Activated T-cell treated with anti-CD3 and anti-CD28 coated beads, Interleukin-2, amount 50 U/mL, for 24 hours (primary cell): ENCODE measurements around the gene RACK1.
A peak's percentile ranks its signal among the peaks of the same experiment; 100 is the strongest.

ENCODE experiments used
- DNase-seq: peaks from one replicate; pipeline ENCODE4 v3.0.0-alpha.2; 2020
- H3K27ac Mint-ChIP-seq: 2 replicates; pipeline ENCODE4 v1.8.0; 2020; ENCODE audit warnings: mild to moderate bottlenecking, mixed read lengths
- H3K27me3 Mint-ChIP-seq: 2 replicates; pipeline ENCODE4 v1.8.0; 2020; ENCODE audit warnings: mixed read lengths
- H3K36me3 Mint-ChIP-seq: 2 replicates; pipeline ENCODE4 v1.8.0; 2020; ENCODE audit warnings: low read depth, mixed read lengths
- H3K4me1 Mint-ChIP-seq: 2 replicates; pipeline ENCODE4 v1.8.0; 2020; ENCODE audit warnings: low read depth, mixed read lengths
- H3K4me3 Mint-ChIP-seq: 2 replicates; pipeline ENCODE4 v1.8.0; 2020; ENCODE audit warnings: mild to moderate bottlenecking, moderate library complexity, mixed read lengths
- H3K9me3 Mint-ChIP-seq: 2 replicates; pipeline ENCODE4 v1.8.0; 2020; ENCODE audit warnings: mixed read lengths

The RACK1 gene

DNA sequence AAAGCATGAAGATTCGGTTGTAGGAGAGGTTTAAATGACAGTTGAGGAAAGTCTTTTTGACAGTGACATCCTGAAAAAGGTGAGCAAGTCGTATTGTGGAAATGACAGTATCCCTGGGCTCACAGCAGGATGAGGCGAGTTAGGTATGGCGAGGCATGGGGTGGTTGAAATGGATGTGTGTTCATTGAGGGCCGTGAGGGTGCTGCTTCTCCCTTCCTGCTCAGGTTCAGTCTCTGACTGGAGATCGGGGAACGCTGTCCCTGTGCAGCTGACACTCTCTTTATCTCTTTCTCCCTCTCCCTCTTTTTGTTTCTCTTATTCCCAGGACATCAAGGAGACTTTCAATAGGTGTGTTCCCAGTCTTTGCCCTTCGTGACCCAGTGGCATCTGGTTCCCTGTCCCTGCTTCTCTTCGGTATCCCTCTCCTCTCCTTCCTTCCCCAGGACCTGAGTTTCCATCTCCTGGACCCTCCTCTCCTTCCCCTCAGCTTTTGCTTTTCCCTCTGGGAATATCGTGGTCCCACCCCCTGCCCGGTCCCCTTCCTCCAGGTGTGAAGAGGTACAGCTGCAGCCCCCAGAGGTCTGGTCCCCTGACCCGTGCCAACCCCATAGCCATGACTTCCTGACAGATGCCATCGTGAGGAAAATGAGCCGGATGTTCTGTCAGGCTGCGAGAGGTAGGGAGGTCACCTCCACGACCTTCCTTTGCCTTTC lies 10.5 kb downstream of the RACK1 start:
- Mint-ChIP-seq H3K36me3 (peaks cover 87% of the 10 kb centered on the region), H3K27me3 (no peaks in the 10 kb centered on the region), H3K4me3 (no peak overlapping the region), H3K9me3 (no peaks in the 10 kb centered on the region), H3K4me1 (peaks cover 31% of the 10 kb centered on the region), H3K27ac (peak overlapping the region; percentile 66)
- DNase-seq, result no peak

DNA sequence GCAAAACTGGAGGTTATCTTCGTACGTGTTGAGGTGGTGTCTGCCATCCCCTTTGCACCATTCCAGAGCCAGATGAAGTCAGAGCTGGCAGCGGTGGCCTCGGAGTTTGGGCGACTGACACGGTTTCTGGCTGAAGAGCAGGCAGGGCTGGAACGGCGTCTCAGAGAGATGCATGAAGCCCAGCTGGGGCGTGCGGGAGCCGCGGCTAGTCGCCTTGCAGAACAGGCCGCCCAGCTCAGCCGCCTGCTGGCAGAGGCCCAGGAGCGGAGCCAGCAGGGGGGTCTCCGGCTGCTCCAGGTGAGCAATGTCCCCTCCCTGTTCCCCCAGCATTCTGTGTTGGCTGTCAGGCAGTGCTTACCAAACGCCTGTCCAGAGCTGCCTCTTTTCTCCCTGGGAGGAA lies 11.1 kb downstream of the RACK1 start:
- no peak overlapping the region for H3K4me3 Mint-ChIP-seq

DNA sequence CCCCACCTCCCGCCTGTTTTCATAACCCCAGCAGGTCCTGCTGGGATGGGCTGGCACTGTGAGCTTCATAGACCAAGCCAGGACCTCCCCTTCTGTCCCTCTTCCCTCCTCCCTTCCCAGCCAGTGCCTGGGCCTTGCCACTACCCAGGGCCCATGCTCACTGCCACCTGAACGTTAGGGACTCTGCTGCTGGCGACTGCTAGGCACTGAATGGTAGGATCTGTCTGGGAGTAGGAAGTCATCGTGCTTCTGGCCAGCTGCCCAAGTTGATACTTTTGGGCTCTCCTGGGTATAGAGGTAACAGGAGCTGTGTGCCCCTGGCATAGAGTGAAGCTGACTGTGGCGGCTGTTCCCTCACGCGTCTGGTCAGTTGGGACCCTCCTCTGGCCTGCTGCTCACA lies 12.3 kb downstream of the RACK1 start:
- Mint-ChIP-seq H3K27ac (peak overlapping the region; percentile 79), H3K36me3 (peaks cover 83% of the 10 kb centered on the region), H3K4me1 (peaks cover 23% of the 10 kb centered on the region), H3K27me3 (no peaks in the 10 kb centered on the region), H3K9me3 (no peaks in the 10 kb centered on the region), H3K4me3 (no peak overlapping the region)
- DNase-seq, result no peak

More for the DNA sequence above, 11.1 kb downstream of the RACK1 start:
- H3K4me1 Mint-ChIP-seq, result peaks cover 26% of the 10 kb centered on the region
- no peaks in the 10 kb centered on the region for H3K9me3 Mint-ChIP-seq
- H3K27me3 Mint-ChIP-seq, result no peaks in the 10 kb centered on the region
- DNase-seq, result no peak
- peaks cover 85% of the 10 kb centered on the region for H3K36me3 Mint-ChIP-seq
- H3K27ac Mint-ChIP-seq, result peak overlapping the region; percentile 66

DNA sequence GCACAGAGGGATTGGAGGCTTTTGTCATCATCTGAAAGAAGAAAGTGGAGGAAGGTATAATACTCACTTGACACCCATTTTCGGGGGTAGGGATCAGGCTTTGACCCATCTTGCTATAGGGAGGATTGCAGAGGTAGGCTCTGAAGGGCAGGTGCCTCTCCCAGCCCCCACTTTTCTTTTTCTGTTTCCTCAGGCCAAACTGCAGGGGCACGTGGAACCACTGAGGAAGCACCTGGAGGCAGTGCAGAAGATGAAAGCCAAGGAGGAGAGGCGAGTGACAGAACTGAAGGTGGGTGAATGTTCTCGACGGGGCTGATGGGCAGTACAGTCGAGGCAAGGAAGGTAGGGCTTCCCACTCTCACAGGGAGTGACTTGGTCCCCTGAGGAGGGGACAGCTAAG lies 13.2 kb downstream of the RACK1 start:
- no peaks in the 10 kb centered on the region for H3K9me3 Mint-ChIP-seq
- no peaks in the 10 kb centered on the region for H3K27me3 Mint-ChIP-seq
- peaks cover 23% of the 10 kb centered on the region for H3K4me1 Mint-ChIP-seq
- no peak for DNase-seq
- H3K4me3 Mint-ChIP-seq, result no peak overlapping the region
- H3K27ac Mint-ChIP-seq, result peak overlapping the region; percentile 79
- H3K36me3 Mint-ChIP-seq, result peaks cover 82% of the 10 kb centered on the region

DNA sequence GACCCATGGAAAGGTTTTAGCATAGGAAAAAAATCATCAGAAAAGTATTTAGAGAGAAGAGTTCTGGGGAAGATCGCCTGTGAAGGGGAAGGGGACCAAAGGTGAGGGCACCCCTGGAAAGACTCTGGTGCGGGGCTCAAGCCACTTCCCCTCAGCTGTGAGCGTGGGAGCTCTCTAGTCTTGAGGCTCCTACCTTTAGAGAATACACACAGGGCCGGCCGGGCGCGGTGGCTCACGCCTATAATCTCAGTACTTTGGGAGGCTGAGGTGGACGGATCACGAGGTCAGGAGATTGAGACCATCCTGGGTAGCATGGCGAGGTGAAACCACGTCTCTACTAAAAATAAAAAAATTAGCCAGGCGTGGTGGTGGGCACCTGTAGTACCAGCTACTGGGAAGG lies 13.7 kb downstream of the RACK1 start:
- Mint-ChIP-seq H3K27ac (peak overlapping the region; percentile 19), H3K4me1 (peaks cover 28% of the 10 kb centered on the region), H3K36me3 (peaks cover 78% of the 10 kb centered on the region), H3K4me3 (no peak overlapping the region), H3K9me3 (no peaks in the 10 kb centered on the region), H3K27me3 (no peaks in the 10 kb centered on the region)
- no peak for DNase-seq

DNA sequence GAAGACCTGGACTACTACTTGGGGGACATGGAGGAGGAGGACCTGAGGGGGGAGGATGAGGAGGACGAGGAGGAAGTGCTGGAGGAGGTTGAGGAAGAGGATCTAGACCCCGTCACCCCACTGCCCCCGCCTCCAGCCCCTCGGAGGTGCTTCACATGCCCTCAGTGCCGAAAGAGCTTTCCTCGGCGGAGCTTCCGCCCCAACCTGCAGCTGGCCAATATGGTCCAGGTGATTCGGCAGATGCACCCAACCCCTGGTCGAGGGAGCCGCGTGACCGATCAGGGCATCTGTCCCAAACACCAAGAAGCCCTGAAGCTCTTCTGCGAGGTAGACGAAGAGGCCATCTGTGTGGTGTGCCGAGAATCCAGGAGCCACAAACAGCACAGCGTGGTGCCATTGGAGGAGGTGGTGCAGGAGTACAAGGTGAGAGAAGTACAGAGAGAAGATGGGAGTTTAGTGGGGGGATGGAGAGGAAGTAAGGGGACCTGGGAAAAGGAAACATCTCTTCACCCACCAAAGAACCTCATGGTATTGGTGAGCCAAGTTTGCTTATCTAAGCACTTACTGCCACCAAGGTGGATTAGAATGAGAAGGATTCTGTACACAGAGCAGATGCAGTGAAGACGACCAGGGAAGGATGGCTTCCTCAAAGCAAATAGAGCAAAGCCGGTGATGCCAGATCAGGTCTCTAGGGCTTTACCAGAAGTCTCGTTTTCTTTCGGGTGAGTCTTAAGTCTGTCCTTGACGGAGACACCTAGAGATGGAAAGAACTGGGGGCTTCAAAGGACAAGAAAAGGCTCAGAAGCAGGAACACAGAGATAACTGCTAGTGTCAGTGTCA lies 19.1 kb downstream of the RACK1 start:
- Mint-ChIP-seq H3K27ac (peak overlapping the region; percentile 98), H3K27me3 (peaks cover 4% of the 10 kb centered on the region), H3K4me3 (peak overlapping the region; percentile 94), H3K4me1 (peaks cover 66% of the 10 kb centered on the region), H3K36me3 (peaks cover 50% of the 10 kb centered on the region), H3K9me3 (no peaks in the 10 kb centered on the region)
- no peak for DNase-seq

DNA sequence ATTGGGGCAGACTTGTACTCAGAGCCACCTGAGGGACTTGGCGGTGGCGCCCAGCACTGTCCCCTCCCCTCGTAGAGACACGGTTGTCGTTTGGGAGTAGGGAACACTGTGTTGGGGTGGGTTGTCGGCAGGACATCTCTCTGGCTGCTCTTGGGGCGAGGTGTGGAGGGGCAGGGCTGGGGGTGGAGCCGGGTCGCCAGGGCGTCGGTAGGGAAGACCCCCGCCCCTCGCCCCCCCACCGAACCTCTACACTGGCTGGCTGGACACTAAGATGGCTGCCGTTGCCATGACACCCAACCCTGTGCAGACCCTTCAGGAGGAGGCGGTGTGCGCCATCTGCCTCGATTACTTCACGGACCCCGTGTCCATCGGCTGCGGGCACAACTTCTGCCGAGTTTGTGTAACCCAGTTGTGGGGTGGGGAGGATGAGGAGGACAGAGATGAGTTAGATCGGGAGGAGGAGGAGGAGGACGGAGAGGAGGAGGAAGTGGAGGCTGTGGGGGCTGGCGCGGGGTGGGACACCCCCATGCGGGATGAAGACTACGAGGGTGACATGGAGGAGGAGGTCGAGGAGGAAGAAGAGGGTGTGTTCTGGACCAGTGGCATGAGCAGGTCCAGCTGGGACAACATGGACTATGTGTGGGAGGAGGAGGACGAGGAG lies 19.8 kb downstream of the RACK1 start:
- Mint-ChIP-seq H3K36me3 (peaks cover 43% of the 10 kb centered on the region), H3K4me3 (peak overlapping the region; percentile 94), H3K27me3 (peaks cover 4% of the 10 kb centered on the region), H3K9me3 (no peaks in the 10 kb centered on the region), H3K4me1 (peaks cover 63% of the 10 kb centered on the region), H3K27ac (peak overlapping the region; percentile 98)
- DNase-seq, result no peak

DNA sequence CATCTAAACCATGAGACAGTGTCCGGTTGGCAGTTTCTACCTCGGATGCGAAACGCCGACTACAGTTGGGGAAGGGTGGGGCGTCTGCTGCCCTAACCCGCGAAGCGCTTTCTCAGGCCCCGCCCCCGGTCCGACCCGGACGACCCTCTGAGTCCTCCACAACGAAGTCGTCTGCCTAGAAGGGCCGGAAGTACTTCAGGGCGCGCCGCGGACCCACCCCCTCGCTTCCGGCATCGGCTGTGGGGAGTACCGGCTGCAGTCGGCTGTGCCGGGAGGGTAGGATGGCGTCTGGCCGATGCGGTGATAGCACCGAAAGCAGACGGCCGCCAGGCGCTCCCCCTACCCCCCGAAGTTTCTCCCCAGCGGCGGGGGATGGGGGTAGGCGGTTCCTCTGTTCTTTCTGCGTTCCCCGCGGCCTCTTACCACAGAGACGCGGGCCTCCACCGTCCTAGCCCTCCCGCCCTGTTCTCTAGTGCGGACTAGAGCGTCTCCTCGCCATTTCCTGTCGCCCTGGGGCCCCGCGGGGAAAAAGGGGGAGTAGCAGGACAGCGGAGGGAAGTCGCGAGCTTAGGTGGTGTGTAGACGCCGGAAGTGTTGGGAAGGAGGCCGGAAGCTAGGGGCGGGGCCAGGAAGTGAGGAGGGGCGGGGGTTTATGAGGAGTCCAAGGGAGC lies 20.5 kb downstream of the RACK1 start, which contains the start of gene TRIM41:
Gene TRIM41, plus strand, starts transcription at position 224 of the 671 bp plus-strand sequence. CDS start 719 bp downstream, outside the sequence.
- Mint-ChIP-seq H3K4me3 (peak within 1 kb of the TSS; percentile 94), H3K27ac (peak within 1 kb of the TSS; percentile 98), H3K4me1 (peaks cover 65% of the 10 kb centered on the region), H3K9me3 (no peaks in the 10 kb centered on the region), H3K27me3 (peaks cover 4% of the 10 kb centered on the region), H3K36me3 (peaks cover 40% of the 10 kb centered on the region)
- peak; percentile 98 for DNase-seq

DNA sequence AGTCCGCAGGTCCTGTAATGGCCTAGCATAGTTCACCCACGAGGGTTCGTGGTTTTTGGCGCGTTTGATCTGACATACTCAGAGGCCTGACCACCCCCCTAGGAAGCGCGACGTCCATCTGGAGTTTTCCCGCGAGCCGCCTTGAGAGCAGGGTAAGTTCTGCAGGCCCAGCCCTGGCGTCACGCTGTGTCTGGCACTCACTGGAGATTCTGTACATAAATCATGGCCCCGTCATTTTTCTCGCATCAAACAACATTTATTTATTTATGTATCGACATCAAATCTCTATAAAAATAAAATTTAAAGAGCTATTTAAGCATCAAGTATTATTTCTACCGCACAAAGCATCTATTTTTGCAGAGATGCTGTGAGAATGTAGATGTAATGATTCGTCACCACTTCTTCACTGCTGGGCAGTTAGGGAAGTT lies 21.1 kb downstream of the RACK1 start:
- H3K27me3 Mint-ChIP-seq, result peaks cover 6% of the 10 kb centered on the region
- H3K27ac Mint-ChIP-seq, result peak overlapping the region; percentile 98
- peaks cover 70% of the 10 kb centered on the region for H3K4me1 Mint-ChIP-seq
- peak overlapping the region; percentile 94 for H3K4me3 Mint-ChIP-seq
- H3K36me3 Mint-ChIP-seq, result peaks cover 36% of the 10 kb centered on the region
- no peak for DNase-seq
- H3K9me3 Mint-ChIP-seq, result no peaks in the 10 kb centered on the region

DNA sequence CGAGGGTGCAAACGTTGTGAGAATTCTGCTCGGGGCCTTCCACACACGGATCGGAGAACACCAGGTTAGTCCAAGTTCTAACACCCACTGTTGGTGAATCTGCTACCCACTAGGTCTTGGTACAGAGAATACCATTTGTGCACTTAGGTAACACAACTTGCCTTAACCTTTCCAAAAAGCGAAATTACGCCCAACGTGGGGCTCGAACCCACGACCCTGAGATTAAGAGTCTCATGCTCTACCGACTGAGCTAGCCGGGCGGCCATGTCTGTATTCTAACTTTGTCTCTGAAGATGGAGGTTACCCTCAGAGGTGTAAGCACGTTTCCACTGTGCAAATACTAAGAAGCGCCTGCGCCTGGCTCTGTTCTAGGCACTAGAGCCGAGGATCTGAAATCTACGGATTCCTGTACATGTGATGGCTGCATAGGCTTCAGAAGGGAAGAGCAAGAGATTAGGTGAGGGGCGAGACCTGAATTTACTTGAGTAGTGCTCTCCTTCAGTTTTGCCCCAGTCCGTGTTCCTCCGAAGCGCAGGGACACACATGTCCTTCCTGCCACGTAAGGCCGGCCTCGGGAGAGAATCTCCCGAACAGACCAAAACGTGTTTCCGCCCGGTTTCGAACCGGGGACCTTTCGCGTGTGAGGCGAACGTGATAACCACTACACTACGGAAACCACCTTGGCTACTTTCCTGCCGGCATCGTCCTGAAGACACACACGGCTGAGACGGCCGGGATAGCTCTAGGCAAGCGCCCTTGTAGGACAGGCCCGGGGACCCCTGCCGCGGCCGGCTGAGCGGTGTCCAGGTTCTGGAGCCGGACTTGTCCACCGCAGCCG lies 21.7 kb downstream of the RACK1 start:
- peaks cover 77% of the 10 kb centered on the region for H3K4me1 Mint-ChIP-seq
- H3K4me3 Mint-ChIP-seq, result peak overlapping the region; percentile 94
- H3K36me3 Mint-ChIP-seq, result peaks cover 31% of the 10 kb centered on the region
- DNase-seq, result peak; percentile 100
- H3K27me3 Mint-ChIP-seq, result peaks cover 6% of the 10 kb centered on the region
- H3K9me3 Mint-ChIP-seq, result no peaks in the 10 kb centered on the region
- peak overlapping the region; percentile 98 for H3K27ac Mint-ChIP-seq

DNA sequence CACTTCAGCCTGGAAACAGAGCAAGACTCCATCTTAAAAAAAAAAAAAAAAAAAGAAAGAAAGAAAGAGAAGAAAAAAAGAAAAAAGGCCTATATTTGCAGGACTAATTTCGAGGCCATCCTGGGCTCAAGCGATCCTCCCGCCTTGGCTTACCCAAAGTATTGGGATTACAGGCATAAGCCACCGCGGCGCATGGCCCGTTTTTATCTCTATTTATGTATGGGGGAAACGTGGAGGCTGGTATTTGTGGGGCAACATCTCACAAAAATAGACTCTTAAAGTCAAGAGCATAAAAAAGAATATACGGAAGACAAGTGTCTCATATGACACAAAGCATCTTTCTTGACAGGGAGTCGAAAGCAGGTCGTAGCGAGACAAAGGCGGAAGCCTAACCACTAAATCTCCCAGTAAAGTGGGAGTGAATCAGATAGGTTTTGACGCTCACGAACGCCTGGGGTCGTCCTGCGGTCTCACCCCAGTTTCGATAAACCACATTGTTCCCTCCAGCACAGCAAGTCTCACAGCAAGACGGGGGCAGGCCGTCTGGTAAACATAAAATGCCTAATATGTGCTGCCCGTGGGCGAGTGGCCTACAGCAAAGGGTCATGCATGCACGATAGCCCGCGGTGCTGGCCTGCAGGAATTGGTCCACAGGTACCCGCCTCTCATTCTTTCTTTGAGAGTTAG lies 22.5 kb downstream of the RACK1 start:
- no peaks in the 10 kb centered on the region for H3K9me3 Mint-ChIP-seq
- no peak for DNase-seq
- H3K27ac Mint-ChIP-seq, result peak overlapping the region; percentile 98
- peaks cover 6% of the 10 kb centered on the region for H3K27me3 Mint-ChIP-seq
- H3K4me1 Mint-ChIP-seq, result peaks cover 78% of the 10 kb centered on the region
- H3K4me3 Mint-ChIP-seq, result peak overlapping the region; percentile 94
- peaks cover 24% of the 10 kb centered on the region for H3K36me3 Mint-ChIP-seq

DNA sequence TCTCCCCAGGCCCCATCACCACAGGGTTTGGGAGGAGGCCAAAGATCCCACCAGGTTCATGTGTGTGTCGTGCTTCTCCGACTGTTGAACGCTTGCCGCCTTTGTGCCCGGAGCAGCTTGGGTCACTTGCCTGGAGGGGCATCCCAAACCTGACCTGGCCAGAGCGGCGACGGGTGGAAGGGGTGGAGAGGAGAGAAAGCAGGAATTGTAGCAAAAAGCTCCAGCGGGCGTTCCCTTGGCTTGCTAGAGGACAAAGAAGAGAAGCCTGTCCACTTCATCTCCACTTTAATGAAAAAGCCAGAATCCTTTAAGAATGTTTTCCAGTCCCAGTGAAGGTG lies 23.6 kb downstream of the RACK1 start:
- Mint-ChIP-seq H3K4me1 (peaks cover 72% of the 10 kb centered on the region), H3K9me3 (no peaks in the 10 kb centered on the region), H3K27me3 (peaks cover 6% of the 10 kb centered on the region), H3K36me3 (peaks cover 17% of the 10 kb centered on the region), H3K27ac (peak overlapping the region; percentile 15), H3K4me3 (peak overlapping the region; percentile 32)
- no peak for DNase-seq
